Activated naive CD4-positive, alpha-beta T cell treated with Interleukin-2 at 50 U/mL for 16 hours (primary cell): ENCODE data around the gene SLC25A24.

Experiments used
- DNase-seq: peaks from one replicate; pipeline ENCODE4 v3.0.0-alpha.2; 2020

The SLC25A24 gene

GRCh38 chr1:108096089-108096488 is 104.1 kb downstream of the SLC25A24 start:
- DNase-seq: no peak

- no peak for DNase-seq
These were observed 110.7 kb downstream of the SLC25A24 start for GRCh38 chr1:108089477-108089876.

DNA sequence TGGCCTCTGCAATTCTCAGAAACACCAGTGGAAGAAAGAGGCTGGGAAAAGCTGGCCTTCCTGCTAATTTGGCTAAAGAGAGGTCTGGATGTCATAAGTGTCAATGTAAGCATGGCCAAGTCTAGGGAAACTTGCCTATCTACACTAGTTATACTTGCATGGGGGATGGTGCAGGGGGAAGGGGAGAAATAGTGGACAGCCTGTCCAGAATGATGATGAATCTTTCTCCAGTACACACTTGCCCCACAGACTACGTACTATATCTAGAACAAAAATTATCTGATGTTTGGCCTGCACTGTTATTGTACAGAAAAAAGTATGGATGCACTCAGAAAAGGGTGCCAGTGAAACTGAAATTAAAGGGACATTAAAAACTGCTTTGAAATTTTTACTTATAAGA is 114.5 kb downstream of the SLC25A24 start:
- DNase-seq: no peak

DNA sequence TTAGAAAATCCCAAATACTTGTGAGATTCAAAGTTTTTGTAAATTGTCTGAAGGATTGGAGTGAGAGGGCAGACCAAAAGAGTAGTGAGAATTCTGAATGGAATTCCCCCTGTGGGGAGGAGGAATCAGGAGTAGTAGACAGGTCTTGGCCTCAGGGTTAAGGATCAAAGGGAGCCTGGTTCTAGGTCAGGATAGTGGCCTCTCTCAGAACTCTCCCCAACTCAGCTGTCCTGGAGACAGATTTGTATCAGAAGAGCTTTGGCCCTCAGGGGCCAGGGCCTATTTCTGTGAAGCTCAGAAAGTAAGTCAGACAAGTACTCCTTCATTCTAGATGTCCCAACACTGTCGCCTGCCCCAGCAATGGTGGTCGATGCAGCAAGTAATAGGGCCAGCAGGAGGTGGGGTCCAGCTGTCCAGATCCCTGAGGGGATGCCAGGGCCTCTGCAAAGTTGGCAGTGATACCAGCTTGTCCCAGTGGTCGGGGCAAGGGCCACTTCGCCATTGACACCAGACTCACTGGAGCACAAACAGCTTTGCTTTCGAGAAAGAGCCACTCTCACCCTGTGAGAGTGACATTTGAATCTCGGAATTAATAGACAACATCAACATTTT is 115.2 kb downstream of the SLC25A24 start:
- no peak for DNase-seq
